Karpas-422 (cell line): ENCODE data around the gene ATG101. TPM values are rescaled to one million over a fixed set of nuclear protein-coding genes. Genes with fewer than 3 reads are reported as not detected.

ENCODE experiments used
- DNase-seq: peaks from one replicate; pipeline ENCODE4 v3.0.0-alpha.2; 2015
- H2AFZ ChIP-seq: fragments of 200-600 bp; sonication (generic); 2 replicates; pipeline ENCODE4 v1.6.1; 2014; ENCODE audit warnings: antibody characterized with exemption, low read length, mixed read lengths
- H3K27ac ChIP-seq: fragments of 200-600 bp; sonication (generic); 2 replicates; pipeline ENCODE4 v1.5.1; 2014; ENCODE audit warnings: mild to moderate bottlenecking, low read length, moderate library complexity
- H3K27me3 ChIP-seq: fragments of 200-600 bp; sonication (generic); 2 replicates; pipeline ENCODE4 v1.6.1; 2014; ENCODE audit warnings: low read length, mixed read lengths
- H3K36me3 ChIP-seq: fragments of 200-600 bp; sonication (generic); 2 replicates; pipeline ENCODE4 v1.6.1; 2014; ENCODE audit warnings: low read length, mixed read lengths; ENCODE audit not compliant: insufficient read depth
- H3K4me1 ChIP-seq: fragments of 200-600 bp; sonication (generic); 2 replicates; pipeline ENCODE4 v1.6.1; 2014; ENCODE audit warnings: mild to moderate bottlenecking, low read length, mixed read lengths
- H3K4me2 ChIP-seq: fragments of 200-600 bp; sonication (generic); 2 replicates; pipeline ENCODE4 v1.6.1; 2014; ENCODE audit warnings: low read length, low read depth, mild to moderate bottlenecking; ENCODE audit not compliant: poor library complexity, severe bottlenecking
- H3K4me3 ChIP-seq: fragments of 200-600 bp; sonication (generic); 2 replicates; pipeline ENCODE4 v1.5.1; 2014; ENCODE audit warnings: mild to moderate bottlenecking, antibody characterized with exemption, low read length, mixed read lengths
- H3K79me2 ChIP-seq: fragments of 200-600 bp; sonication (generic); 2 replicates; pipeline ENCODE4 v1.6.1; 2014; ENCODE audit warnings: mild to moderate bottlenecking, low read length, mixed read lengths
- H3K9ac ChIP-seq: fragments of 200-600 bp; sonication (generic); 2 replicates; pipeline ENCODE4 v1.6.0; 2014; ENCODE audit warnings: low read length
- H3K9me2 ChIP-seq: fragments of 200-600 bp; sonication (generic), shearing (Covaris generic); replicated peaks from 2 replicates; pipeline ENCODE4 v1.6.0; 2014; ENCODE audit warnings: mild to moderate bottlenecking, low read length, moderate library complexity; ENCODE audit not compliant: insufficient read depth
- H3K9me3 ChIP-seq: fragments of 300-700, 200-600 bp; sonication (generic); 2 replicates; pipeline ENCODE4 v1.6.1; 2014; ENCODE audit warnings: low read length, mixed read lengths
- H4K20me1 ChIP-seq: fragments of 200-600 bp; sonication (generic); 2 replicates; pipeline ENCODE4 v1.6.1; 2014; ENCODE audit warnings: mild to moderate bottlenecking, antibody characterized with exemption, low read length, low read depth; ENCODE audit not compliant: insufficient read depth
- total RNA-seq: library from RNA; depleted of rRNA; stranded (reverse); fragments of >200 nt; shearing (Covaris generic); gene quantifications from 2 replicates; pipeline ENCODE4 v1.2.3, GENCODE V29; 2014; ENCODE audit warnings: low replicate concordance; rRNA removed

Gene ATG101
- 31.9 and 63.0 TPM in 2 replicates for total RNA-seq

- Histone ChIP-seq H3K9me3 (no peaks in the 10 kb centered on the region), H2AFZ (peak within 1 kb of the TSS; percentile 93), H3K36me3 (0 out of 2 replicates have a peak, but pooled peaks cover 6% of the 10 kb centered on the region)
Measured at GRCh38 chr12:52069327-52070184, at the start of gene ATG101. Gene ATG101, plus strand, starts transcription at chr12:52069978. Its CDS starts 3,673 bp downstream, at chr12:52073651.

GRCh38 chr12:52020539-52021336, 49.0 kb upstream of the ATG101 start:
- Histone ChIP-seq H2AFZ (no peak overlapping the region), H3K9me3 (no peaks in the 10 kb centered on the region), H4K20me1 (no peaks in the 10 kb centered on the region), H3K27ac (no peak overlapping the region), H3K9me2 (no peaks in the 10 kb centered on the region), H3K36me3 (no peaks in the 10 kb centered on the region), H3K79me2 (no peaks in the 10 kb centered on the region), H3K4me1 (peaks cover 58% of the 10 kb centered on the region), H3K4me2 (peak overlapping the region; percentile 19), H3K27me3 (0 out of 2 replicates have a peak, but pooled peaks cover 2% of the 10 kb centered on the region), H3K9ac (no peak overlapping the region), H3K4me3 (no peak overlapping the region)
- peak; percentile 87 for DNase-seq

More at GRCh38 chr12:52069327-52070184, at the start of gene ATG101:
- peak within 1 kb of the TSS; percentile 99 for H3K4me2 ChIP-seq
- H3K4me3 ChIP-seq: peak within 1 kb of the TSS; percentile 100
- peaks cover 12% of the 10 kb centered on the region for H4K20me1 ChIP-seq
- H3K27ac ChIP-seq: peak within 1 kb of the TSS; percentile 64
- no peaks in the 10 kb centered on the region for H3K9me2 ChIP-seq
- H3K4me1 ChIP-seq: peaks cover 38% of the 10 kb centered on the region
- DNase-seq: peak; percentile 97
- no peaks in the 10 kb centered on the region for H3K27me3 ChIP-seq
- H3K9ac ChIP-seq: peak within 1 kb of the TSS; percentile 99
- peaks cover 46% of the 10 kb centered on the region for H3K79me2 ChIP-seq

- peak overlapping the region; percentile 10; the same call in 1 of the 2 replicates for H2AFZ ChIP-seq
- peak overlapping the region; percentile 59 for H3K9ac ChIP-seq
- no peak overlapping the region for H3K27ac ChIP-seq
Measured at GRCh38 chr12:52022841-52023181, 47.0 kb upstream of the ATG101 start.

GRCh38 chr12:52023182-52023975, 46.4 kb upstream of the ATG101 start:
- H3K4me2 ChIP-seq: peak overlapping the region; percentile 71
- H3K27me3 ChIP-seq: 0 out of 2 replicates have a peak, but pooled peaks cover 2% of the 10 kb centered on the region
- no peaks in the 10 kb centered on the region for H3K9me2 ChIP-seq
- no peaks in the 10 kb centered on the region for H3K79me2 ChIP-seq
- H3K36me3 ChIP-seq: no peaks in the 10 kb centered on the region
- peak overlapping the region; percentile 48; the same call in 1 of the 2 replicates for H2AFZ ChIP-seq
- H3K4me1 ChIP-seq: peaks cover 69% of the 10 kb centered on the region
- H3K4me3 ChIP-seq: peak overlapping the region; percentile 60
- no peaks in the 10 kb centered on the region for H4K20me1 ChIP-seq
- DNase-seq: peak; percentile 93
- no peaks in the 10 kb centered on the region for H3K9me3 ChIP-seq
- no peak overlapping the region for H3K27ac ChIP-seq
- peak overlapping the region; percentile 59 for H3K9ac ChIP-seq

More at GRCh38 chr12:52022841-52023181, 47.0 kb upstream of the ATG101 start:
- Histone ChIP-seq H3K4me2 (peak overlapping the region; percentile 71), H3K36me3 (no peaks in the 10 kb centered on the region), H3K9me3 (no peaks in the 10 kb centered on the region), H3K27me3 (0 out of 2 replicates have a peak, but pooled peaks cover 2% of the 10 kb centered on the region), H3K4me1 (peaks cover 70% of the 10 kb centered on the region), H3K9me2 (no peaks in the 10 kb centered on the region), H4K20me1 (no peaks in the 10 kb centered on the region), H3K79me2 (no peaks in the 10 kb centered on the region), H3K4me3 (peak overlapping the region; percentile 60; the same call in 1 of the 2 replicates)
- no peak for DNase-seq

GRCh38 chr12:52023976-52024688, 45.6 kb upstream of the ATG101 start:
- no peak for DNase-seq
- Histone ChIP-seq H3K79me2 (no peaks in the 10 kb centered on the region), H3K9me2 (no peaks in the 10 kb centered on the region), H3K36me3 (no peaks in the 10 kb centered on the region), H2AFZ (peak overlapping the region; percentile 48; the same call in 1 of the 2 replicates), H3K4me2 (peak overlapping the region; percentile 71), H3K9me3 (no peaks in the 10 kb centered on the region), H4K20me1 (no peaks in the 10 kb centered on the region), H3K9ac (peak overlapping the region; percentile 59; the same call in 1 of the 2 replicates), H3K27me3 (0 out of 2 replicates have a peak, but pooled peaks cover 2% of the 10 kb centered on the region), H3K27ac (no peak overlapping the region), H3K4me1 (peaks cover 63% of the 10 kb centered on the region), H3K4me3 (peak overlapping the region; percentile 60; the same call in 1 of the 2 replicates)

- Histone ChIP-seq H3K4me3 (no peak overlapping the region), H3K79me2 (no peaks in the 10 kb centered on the region), H3K9ac (no peak overlapping the region), H3K9me2 (no peaks in the 10 kb centered on the region), H3K9me3 (no peaks in the 10 kb centered on the region), H3K36me3 (no peaks in the 10 kb centered on the region), H3K4me2 (no peak overlapping the region), H3K27me3 (0 out of 2 replicates have a peak, but pooled peaks cover 2% of the 10 kb centered on the region), H3K4me1 (peaks cover 66% of the 10 kb centered on the region), H2AFZ (no peak overlapping the region), H4K20me1 (no peaks in the 10 kb centered on the region), H3K27ac (no peak overlapping the region)
- no peak for DNase-seq
Measured at GRCh38 chr12:52024845-52025230, 44.9 kb upstream of the ATG101 start.

- Histone ChIP-seq H3K27me3 (0 out of 2 replicates have a peak, but pooled peaks cover 2% of the 10 kb centered on the region), H3K9ac (peak overlapping the region; percentile 64; the same call in 1 of the 2 replicates), H3K4me1 (peaks cover 61% of the 10 kb centered on the region), H3K79me2 (no peaks in the 10 kb centered on the region), H3K4me2 (peak overlapping the region; percentile 77), H3K36me3 (no peaks in the 10 kb centered on the region), H3K27ac (peak overlapping the region; percentile 6; the same call in 1 of the 2 replicates), H3K4me3 (peak overlapping the region; percentile 59; the same call in 1 of the 2 replicates), H3K9me2 (no peaks in the 10 kb centered on the region), H2AFZ (no peak overlapping the region), H3K9me3 (no peaks in the 10 kb centered on the region), H4K20me1 (no peaks in the 10 kb centered on the region)
- no peak for DNase-seq
Measured at GRCh38 chr12:52026263-52026662, 43.5 kb upstream of the ATG101 start.
